Keratinocyte (primary cell): ENCODE results near the gene TGFBRAP1.

Experiments used
- EZH2 ChIP-seq: IDR thresholded peaks from one replicate; pipeline ENCODE4 v1.6.1; 2012; ENCODE audit warnings: inconsistent platforms, mild to moderate bottlenecking, low read length, moderate library complexity
- TF ChIP-seq, protein P1 (sequence below), 3 experiments: IDR thresholded peaks in 1 of 3; conservative IDR thresholded peaks in 1 of 3; optimal IDR thresholded peaks in 1 of 3; 2 replicates in 2 of 3; 3 replicates in 1 of 3; pipeline versions ENCODE3 to v1.5.1; 2011; ENCODE audit warnings: low read length in 3 of 3, mild to moderate bottlenecking in 3 of 3, moderate library complexity in 2 of 3, control low read depth in 1 of 3, inconsistent platforms in 1 of 3; ENCODE audit not compliant: insufficient read depth in 2 of 3; ENCODE audit errors: extremely low read depth in 1 of 3

DNA sequence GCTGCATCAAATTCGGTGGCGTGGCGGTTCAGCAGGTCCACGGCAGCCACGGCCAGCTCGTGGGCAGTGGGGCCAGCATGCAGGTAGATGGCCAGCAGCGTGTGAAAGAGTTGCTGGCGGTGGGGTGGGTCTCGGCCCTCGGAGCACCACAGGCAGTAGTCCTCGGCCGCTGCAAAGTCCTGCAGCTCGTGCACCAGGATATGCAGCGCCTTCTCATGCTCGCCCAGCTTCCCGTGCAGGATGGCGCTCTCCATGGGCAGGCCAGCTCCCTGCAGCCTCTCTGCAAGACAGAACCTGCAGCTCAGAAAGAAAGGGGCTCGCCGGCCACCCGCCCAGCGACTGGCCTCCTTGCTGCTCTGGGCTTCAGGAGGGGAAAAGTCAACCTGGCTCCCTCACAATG lies 60.1 kb downstream of the TGFBRAP1 start:
- TF ChIP-seq, protein P1, sequence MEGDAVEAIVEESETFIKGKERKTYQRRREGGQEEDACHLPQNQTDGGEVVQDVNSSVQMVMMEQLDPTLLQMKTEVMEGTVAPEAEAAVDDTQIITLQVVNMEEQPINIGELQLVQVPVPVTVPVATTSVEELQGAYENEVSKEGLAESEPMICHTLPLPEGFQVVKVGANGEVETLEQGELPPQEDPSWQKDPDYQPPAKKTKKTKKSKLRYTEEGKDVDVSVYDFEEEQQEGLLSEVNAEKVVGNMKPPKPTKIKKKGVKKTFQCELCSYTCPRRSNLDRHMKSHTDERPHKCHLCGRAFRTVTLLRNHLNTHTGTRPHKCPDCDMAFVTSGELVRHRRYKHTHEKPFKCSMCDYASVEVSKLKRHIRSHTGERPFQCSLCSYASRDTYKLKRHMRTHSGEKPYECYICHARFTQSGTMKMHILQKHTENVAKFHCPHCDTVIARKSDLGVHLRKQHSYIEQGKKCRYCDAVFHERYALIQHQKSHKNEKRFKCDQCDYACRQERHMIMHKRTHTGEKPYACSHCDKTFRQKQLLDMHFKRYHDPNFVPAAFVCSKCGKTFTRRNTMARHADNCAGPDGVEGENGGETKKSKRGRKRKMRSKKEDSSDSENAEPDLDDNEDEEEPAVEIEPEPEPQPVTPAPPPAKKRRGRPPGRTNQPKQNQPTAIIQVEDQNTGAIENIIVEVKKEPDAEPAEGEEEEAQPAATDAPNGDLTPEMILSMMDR (optimal IDR thresholded peaks at IDR 0.05 in 1 of 3, IDR thresholded peaks at IDR 0.05 in 1 of 3, conservative IDR thresholded peaks at IDR 0.05 in 1 of 3; ENCODE audit: extremely low read depth in 1 of 3, insufficient read depth in 2 of 3, low read length in 3 of 3): no peak
- TF ChIP-seq EZH2: no peak
